PFSK-1 (cell line): ENCODE results near the gene GPR25.

Source experiments
- FOXP2 ChIP-seq: optimal IDR thresholded peaks from 2 replicates; pipeline ENCODE3; 2011; ENCODE audit warnings: borderline replicate concordance, control low read depth, inconsistent platforms; ENCODE audit not compliant: insufficient read depth; ENCODE audit errors: extremely low read length, extremely low read depth
- POLR2AphosphoS5 ChIP-seq: IDR thresholded peaks from 2 replicates; pipeline ENCODE4 v1.6.1; 2012; ENCODE audit warnings: low read depth, mild to moderate bottlenecking, control low read depth, low read length, moderate library complexity
- REST ChIP-seq, 2 experiments: IDR thresholded peaks; 2 replicates each; pipeline versions ENCODE4 v1.6.1 to v1.8.0; 2011 to 2012; ENCODE audit warnings: low read depth in 2 of 2, low read length in 2 of 2, control low read depth in 1 of 2, inconsistent platforms in 1 of 2, mild to moderate bottlenecking in 1 of 2, moderate library complexity in 1 of 2; ENCODE audit not compliant: insufficient read depth in 1 of 2
- SIN3A ChIP-seq: IDR thresholded peaks from 2 replicates; pipeline ENCODE4 v1.6.1; 2012; ENCODE audit warnings: mild to moderate bottlenecking, low read length, moderate library complexity, borderline replicate concordance; ENCODE audit not compliant: insufficient read depth
- TAF1 ChIP-seq: IDR thresholded peaks from 2 replicates; pipeline ENCODE4 v1.6.1; 2012; ENCODE audit warnings: low read length, control low read depth, borderline replicate concordance; ENCODE audit not compliant: insufficient read depth

GRCh38 chr1:200867018-200867811 is 5.6 kb upstream of the GPR25 start:
- TF ChIP-seq POLR2AphosphoS5 (no peak), REST (IDR thresholded peaks at IDR 0.05; ENCODE audit: insufficient read depth in 1 of 2, low read depth in 2 of 2, low read length in 2 of 2) (no peak), SIN3A (no peak), FOXP2 (no peak), TAF1 (no peak)
